Esophagus squamous epithelium (tissue), 5 donors: ENCODE measurements around the gene TNP2. TPM values are rescaled to one million over a fixed set of nuclear protein-coding genes. Genes with fewer than 3 reads are reported as not detected.

Experiments used
- DNase-seq: peaks from one replicate; lab custom pipeline; 2025; lab: John Stamatoyannopoulos, UW
- H3K27ac ChIP-seq, 4 donors: fragments of 200-600 bp; sonication (generic); one replicate each; pipeline ENCODE4 v1.5.1; 2016 to 2019; ENCODE audit warnings: mild to moderate bottlenecking in 1 of 4
- H3K27me3 ChIP-seq, 4 donors: fragments of 200-600 bp; sonication (generic); 1 replicate in 3 of 4; 2 replicates in 1 of 4; pipeline versions ENCODE4 v1.5.1 to v1.6.0; 2017 to 2021; ENCODE audit warnings: antibody characterized with exemption in 1 of 4
- H3K36me3 ChIP-seq, 3 donors: fragments of 200-600 bp; sonication (generic); one replicate each; pipeline ENCODE4 v1.5.1; 2016 to 2019
- H3K4me1 ChIP-seq, 3 donors: fragments of 200-600 bp; sonication (generic); one replicate each; pipeline ENCODE4 v1.5.1; 2017 to 2019
- H3K4me3 ChIP-seq, 4 donors: fragments of 200-600 bp; sonication (generic); 1 replicate in 3 of 4; 2 replicates in 1 of 4; pipeline ENCODE4 v1.5.1; 2016 to 2019; ENCODE audit warnings: mild to moderate bottlenecking in 2 of 4, moderate library complexity in 1 of 4
- H3K9me3 ChIP-seq, 3 donors: fragments of 200-600 bp; sonication (generic); one replicate each; pipeline ENCODE4 v1.5.1; 2016 to 2019
- CTCF ChIP-seq, 6 experiments: fragments of 450-650 bp in 4 of 6; fragments of 200-600 bp in 2 of 6; sonication (generic) in 2 of 6; IDR thresholded peaks; one replicate each; pipeline ENCODE4 v1.5.1; 2016 to 2019; ENCODE audit warnings: antibody characterized with exemption in 6 of 6, mild to moderate bottlenecking in 4 of 6, moderate library complexity in 4 of 6
- POLR2A ChIP-seq, 4 donors: fragments of 450-650 bp; IDR thresholded peaks; one replicate each; pipeline ENCODE4 v1.6.1; 2017; ENCODE audit warnings: antibody characterized with exemption in 4 of 4, mild to moderate bottlenecking in 4 of 4, moderate library complexity in 3 of 4
- WGBS, 2 donors: methylation state at CpG; one replicate each; pipeline ENCODE4 v1.1.5; 2018; 5-methylcytosine and 5-hydroxymethylcytosine counted together
- intact Hi-C: fragments of 100-400 bp; cut with DNase I; formaldehyde crosslinking; loops from one replicate; pipeline ENCODE4 v1.15.0; 2022
- total RNA-seq, 4 donors: library from RNA; depleted of rRNA; stranded (reverse); fragments of >200 nt; gene quantifications; one replicate each; pipeline ENCODE4 v1.1.0, GENCODE V29; 2016
- donor health status: DM: yes; HTN: yes; CAD: no.

The TNP2 gene
- total RNA-seq, 4 donors from 2014 or later, result not detected

- no peak overlapping the region for H3K4me3 ChIP-seq
- H3K9me3 ChIP-seq, result no peaks in the 10 kb centered on the region
- 73 to 76% methylated on average over 3 of the region's 3 CpGs for WGBS, 2 donors
- no peak for TF ChIP-seq POLR2A (IDR thresholded peaks at IDR 0.05)
- no peak for TF ChIP-seq CTCF (IDR thresholded peaks at IDR 0.05)
- peaks cover 0 to 10% (median 0%) of the 10 kb centered on the region in 3 donors for H3K4me1 ChIP-seq
- peaks cover 0 to 8% (median 0%) of the 10 kb centered on the region in 4 donors for H3K27me3 ChIP-seq
- intact Hi-C loops, result no loop called here
- H3K36me3 ChIP-seq, result no peaks in the 10 kb centered on the region
- DNase-seq, result no peak
- H3K27ac ChIP-seq, result no peak overlapping the region
Measured at GRCh38 chr16:11273721-11274324, 4.7 kb upstream of the TNP2 start.

GRCh38 chr16:11272921-11273720 lies 4.0 kb upstream of the TNP2 start, which contains the start of gene PRM3:
PRM3 (minus strand) TSS chr16:11273629; CDS start chr16:11273595, 34 bp downstream.
- intact Hi-C loops, result no loop called here
- H3K4me1 ChIP-seq, result peaks cover 0 to 10% (median 0%) of the 10 kb centered on the region in 3 donors
- H3K27me3 ChIP-seq, result peaks cover 0 to 8% (median 0%) of the 10 kb centered on the region in 4 donors
- DNase-seq, result no peak
- no peak within 1 kb of the TSS for H3K4me3 ChIP-seq
- 74 to 88% methylated on average over 16 to 23 of the region's 30 CpGs for WGBS, 2 donors
- H3K36me3 ChIP-seq, result no peaks in the 10 kb centered on the region
- TF ChIP-seq POLR2A (IDR thresholded peaks at IDR 0.05) (no peak), CTCF (IDR thresholded peaks at IDR 0.05) (no peak)
- H3K9me3 ChIP-seq, result no peaks in the 10 kb centered on the region
- no peak within 1 kb of the TSS for H3K27ac ChIP-seq

DNA sequence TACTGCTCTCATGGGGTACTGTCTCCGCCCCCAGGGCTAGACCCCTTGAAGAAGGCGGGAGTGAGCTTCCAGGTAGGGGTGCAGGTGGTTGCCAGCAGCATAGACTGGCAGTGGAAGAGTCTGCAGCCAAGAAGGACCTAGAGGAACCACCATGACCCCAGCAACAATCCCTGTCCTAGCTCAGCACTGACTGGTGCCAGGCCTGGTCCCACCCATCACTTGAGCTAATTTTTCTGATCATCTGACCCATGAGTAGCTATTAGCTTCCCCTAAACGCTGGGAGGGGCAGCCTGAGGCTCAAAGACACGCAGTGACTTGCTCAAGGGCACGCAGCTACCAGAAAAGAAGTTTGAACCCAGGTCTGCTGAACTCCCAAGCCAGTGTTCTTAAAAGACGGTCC lies 3.4 kb upstream of the TNP2 start:
- no peaks in the 10 kb centered on the region for H3K36me3 ChIP-seq
- TF ChIP-seq CTCF (IDR thresholded peaks at IDR 0.05), result no peak
- no peak for TF ChIP-seq POLR2A (IDR thresholded peaks at IDR 0.05)
- WGBS, 2 donors, result 34 to 88% methylated on average over 2 to 4 of the region's 6 CpGs
- no peak overlapping the region for H3K4me3 ChIP-seq
- no peaks in the 10 kb centered on the region for H3K9me3 ChIP-seq
- intact Hi-C loops, result no loop called here
- no peak for DNase-seq
- peaks cover 0 to 8% (median 0%) of the 10 kb centered on the region in 4 donors for H3K27me3 ChIP-seq
- H3K4me1 ChIP-seq, result peaks cover 0 to 10% (median 0%) of the 10 kb centered on the region in 3 donors
- no peak overlapping the region for H3K27ac ChIP-seq

DNA sequence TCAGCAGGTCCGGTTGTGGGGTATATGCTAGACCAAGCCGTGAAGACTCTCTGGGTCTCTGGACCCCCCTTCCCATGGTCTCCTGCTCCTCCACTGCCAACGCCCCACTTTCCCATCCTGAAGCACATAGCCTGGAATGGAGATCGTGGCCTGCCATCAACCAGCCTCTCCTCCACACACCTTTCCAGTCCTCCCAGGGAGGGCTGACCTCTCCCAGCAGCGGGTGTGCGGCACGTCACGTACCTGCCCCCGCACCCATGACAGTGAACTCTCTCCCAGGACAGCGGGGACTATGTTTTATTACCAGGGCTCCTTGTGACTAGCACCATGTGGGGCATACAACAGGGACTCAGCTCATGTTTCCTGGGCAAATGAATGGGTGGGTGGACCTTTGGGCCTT lies 2.5 kb upstream of the TNP2 start:
- Histone ChIP-seq H3K36me3 (no peaks in the 10 kb centered on the region), H3K4me3 (no peak overlapping the region), H3K27ac (no peak overlapping the region), H3K9me3 (no peaks in the 10 kb centered on the region), H3K27me3 (peaks cover 0 to 8% (median 0%) of the 10 kb centered on the region in 4 donors), H3K4me1 (peaks cover 0 to 10% (median 0%) of the 10 kb centered on the region in 3 donors)
- DNase-seq, result no peak
- intact Hi-C loops, result no loop called here
- 100% methylated on average over 1 of the region's 10 CpGs; no CpG with 5 or more reads in 1 of the 2 donors for WGBS, 2 donors
- TF ChIP-seq POLR2A (IDR thresholded peaks at IDR 0.05) (no peak), CTCF (IDR thresholded peaks at IDR 0.05) (no peak)

DNA sequence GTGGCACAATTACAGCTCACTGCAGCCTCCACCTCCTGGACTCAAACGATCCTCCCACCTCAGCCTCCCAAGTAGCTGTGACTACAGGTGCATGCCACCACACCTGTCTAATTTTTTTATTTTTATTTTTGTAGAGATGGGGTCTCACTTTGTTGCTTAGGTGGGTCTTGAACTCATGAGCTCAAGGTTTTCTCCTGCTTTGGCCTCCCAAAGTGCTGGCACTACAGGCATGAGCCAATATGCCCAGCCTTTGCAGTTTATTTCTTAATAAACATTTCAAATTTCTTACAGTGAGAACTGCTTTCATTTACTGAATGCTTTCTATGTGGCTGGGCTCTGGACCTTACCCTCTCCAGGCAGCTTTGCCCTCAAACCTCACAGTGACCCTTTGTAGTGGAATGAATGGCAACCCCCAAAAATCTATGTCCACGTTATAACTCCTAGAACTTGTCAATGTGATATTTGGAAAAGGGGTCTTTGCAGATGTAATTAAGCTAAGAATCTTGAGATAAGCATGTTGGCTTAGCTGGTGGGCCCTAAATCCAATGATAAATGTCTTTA lies 1.6 kb upstream of the TNP2 start:
- DNase-seq, result no peak
- H3K36me3 ChIP-seq, result no peaks in the 10 kb centered on the region
- peaks cover 0 to 10% (median 0%) of the 10 kb centered on the region in 3 donors for H3K4me1 ChIP-seq
- H3K9me3 ChIP-seq, result no peaks in the 10 kb centered on the region
- 88 to 90% methylated on average over 2 of the region's 2 CpGs for WGBS, 2 donors
- no peaks in the 10 kb centered on the region for H3K27me3 ChIP-seq
- TF ChIP-seq CTCF (IDR thresholded peaks at IDR 0.05), result no peak
- no peak for TF ChIP-seq POLR2A (IDR thresholded peaks at IDR 0.05)
- no peak overlapping the region for H3K4me3 ChIP-seq
- no peak overlapping the region for H3K27ac ChIP-seq
- intact Hi-C loops, result no loop called here
